HG03571 (cell line): ENCODE results near the gene KRTAP21-1.
"Not testable (repeated sequence)": the region's sequence is repeated elsewhere in the genome, so short reads cannot be mapped to it uniquely, and the experiment has no call there.

Experiments
- ATAC-seq: cut with Tn5 transposase; IDR thresholded peaks from one replicate; pipeline ENCODE4 v1.9.1; 2021; ENCODE audit not compliant: unreplicated experiment

Gene KRTAP21-1

DNA sequence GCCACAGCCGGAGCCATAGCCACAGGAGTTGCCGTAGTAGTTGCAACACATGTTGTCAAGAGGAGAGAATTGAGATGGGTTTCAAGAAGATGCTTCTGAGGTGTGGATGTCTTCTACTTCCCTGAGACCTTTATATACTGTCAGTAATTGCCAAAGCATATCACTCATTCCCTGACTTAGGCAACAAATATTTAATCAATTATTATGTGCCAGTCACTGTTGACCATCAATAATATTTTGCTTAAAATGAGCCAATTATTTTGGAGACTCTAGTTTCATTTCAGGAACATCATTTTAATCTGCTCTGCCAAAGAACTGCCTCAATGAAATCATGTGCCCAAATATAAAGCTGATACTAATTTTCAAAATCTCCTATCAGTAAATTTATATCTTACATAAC, at the start of gene KRTAP21-1:
KRTAP21-1 (minus strand) TSS at position 101 of the 400 bp plus-strand sequence; CDS start at position 51, 50 bp downstream.
- not testable (repeated sequence) for ATAC-seq

DNA sequence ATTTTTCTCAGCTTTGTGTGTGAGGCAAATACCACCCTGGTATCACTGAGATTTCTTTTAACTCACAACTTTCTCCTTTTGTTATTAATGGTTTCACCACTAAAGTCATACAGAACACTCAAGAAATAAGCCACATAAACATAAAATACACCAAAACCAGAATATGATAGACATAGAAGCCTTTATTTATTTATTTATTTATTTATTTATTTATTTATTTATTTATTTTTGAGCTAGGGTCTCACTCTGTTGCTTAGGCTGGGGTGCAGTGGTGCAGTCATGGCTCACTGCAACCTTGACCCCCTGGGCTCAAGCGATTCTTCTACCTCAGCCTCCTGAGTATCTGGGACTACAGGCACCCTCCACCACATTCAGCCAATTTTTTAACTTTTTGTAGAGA, 45.4 kb upstream of the KRTAP21-1 start:
- ATAC-seq: no peak

DNA sequence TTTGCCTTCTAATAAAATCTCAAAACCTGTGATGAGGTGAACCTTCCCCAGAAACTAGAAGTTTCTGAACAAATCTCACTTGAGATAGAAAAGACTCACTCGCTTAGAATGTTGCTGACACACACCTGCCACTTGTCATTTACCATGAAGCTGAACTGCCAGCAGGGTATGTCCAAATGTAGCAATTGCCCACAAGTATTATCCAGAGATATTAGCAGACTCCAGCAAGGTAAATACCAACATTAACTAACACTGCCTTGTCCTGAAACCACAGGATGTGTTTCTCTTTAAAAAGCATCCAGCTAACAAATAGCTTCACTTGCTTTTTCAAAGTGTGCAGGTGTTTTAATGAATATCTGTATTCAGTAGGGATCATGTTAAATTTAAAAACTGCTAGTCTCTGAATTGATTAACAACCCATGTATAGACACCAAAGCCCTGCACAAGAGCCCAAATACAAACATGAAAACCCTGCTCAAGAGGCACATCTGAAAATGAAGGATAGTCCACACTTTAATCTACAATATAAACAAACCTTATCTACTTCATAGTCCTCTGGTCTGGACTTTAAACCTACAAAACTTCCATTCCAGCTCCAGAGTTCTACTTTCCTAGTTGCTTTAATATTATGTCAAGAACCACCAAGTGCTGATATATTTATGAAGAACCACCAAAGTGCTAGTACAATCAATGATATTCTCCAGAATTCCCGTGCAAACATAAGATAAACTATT, 38.5 kb upstream of the KRTAP21-1 start:
- ATAC-seq: no peak

DNA sequence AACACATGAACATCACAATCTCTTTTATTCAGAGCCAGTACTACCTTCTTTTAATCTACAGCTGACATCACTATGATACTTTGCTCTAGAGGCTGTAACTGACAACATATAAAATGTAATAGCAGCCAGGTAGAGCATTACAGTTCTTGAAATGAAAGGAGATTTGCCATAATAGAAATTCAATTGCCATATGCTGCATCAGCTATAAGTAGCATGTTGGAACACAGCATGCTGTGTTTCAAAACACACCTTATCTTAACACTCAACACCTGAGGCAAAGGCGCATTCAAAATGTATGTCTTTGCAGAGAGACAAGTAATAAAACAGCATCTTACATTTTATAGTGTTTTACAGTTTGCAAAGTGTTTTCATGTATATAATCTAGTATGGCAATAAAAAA, 24.0 kb upstream of the KRTAP21-1 start:
- no peak for ATAC-seq

DNA sequence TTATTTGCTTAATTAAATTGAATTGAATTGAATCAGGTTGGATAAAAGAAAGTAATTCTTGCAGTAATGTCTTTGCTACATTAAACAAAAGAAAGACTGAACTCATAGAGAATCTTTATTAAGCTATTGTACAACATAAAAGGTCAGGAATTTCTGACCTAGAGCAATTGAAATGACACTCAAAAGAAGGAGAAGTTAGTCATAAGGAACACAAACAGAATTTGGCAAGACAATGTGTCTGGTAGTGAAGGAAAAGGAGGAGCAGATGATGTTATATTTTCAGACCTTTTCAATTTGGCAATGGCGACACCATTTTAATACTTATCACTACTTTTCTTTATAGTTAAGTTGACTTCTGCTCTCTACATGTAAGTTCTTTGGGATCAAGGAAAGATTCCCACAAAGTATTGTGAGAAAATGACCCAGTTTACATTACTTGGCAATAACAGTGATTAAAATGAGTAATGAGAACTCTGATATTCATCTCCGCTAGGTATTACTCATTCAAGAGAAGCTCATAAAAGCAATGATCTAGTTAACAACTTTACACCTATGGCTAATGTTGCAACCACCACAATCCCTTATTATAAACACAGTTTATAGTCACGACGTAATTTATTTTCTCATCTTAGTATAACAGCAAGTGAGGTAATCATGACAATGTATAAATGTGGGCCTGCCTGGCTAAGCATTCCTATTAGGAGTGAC, 14.7 kb upstream of the KRTAP21-1 start:
- no peak for ATAC-seq

DNA sequence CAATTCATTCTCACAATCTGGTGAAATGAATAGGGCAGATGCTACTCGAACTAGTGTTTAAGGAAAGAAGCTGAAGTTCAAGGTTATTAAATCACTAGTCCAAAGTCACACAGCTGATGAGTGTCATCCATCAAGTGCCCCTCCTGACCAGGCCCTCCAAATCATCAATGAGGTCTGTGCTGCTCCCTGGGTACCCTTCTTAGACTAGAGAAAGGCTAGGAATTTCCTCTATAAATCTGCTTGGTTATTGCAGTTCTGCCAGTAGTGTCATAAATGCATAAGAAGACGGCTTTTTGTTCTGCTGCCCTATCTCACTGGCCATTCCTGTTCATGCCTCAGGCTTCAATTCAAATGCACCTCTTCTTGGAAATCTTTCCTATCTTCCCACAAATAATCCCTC, 5.5 kb upstream of the KRTAP21-1 start:
- ATAC-seq: no peak

DNA sequence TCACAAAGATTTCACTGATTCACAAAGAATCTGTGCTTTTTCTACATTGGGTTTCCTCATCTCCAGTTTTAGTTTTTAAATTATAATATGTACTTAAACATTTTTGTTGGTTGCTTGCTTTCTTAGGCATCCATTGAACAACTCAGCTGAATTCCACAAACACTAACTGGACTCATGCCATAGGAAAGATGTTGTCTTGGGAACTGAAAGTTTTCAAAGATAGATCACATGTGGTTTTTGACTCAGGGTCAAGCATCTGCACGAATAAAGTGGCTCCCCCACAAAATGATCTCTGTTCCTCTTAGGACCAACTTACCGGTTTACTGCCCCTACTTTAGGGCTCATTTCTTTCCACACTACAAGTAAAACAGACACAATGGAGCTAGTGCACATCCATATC, 3.1 kb upstream of the KRTAP21-1 start:
- ATAC-seq: no peak

DNA sequence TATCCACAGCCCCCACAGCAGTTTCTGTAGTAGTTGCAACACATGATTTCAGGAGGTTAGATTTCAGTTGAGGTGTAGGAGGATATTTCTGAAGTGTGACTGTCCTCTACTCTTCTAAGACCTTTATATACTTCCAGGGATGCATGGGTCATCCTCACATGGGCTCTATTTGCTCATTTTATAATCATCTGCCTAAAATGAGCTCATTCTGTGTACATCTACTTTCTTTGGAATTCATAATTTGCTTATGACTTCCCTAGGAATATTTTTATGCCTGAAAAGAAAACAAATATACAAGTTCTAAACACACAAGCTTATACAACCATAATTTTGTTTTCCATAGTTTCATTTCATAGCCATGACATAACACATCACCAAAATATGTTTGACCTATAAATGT, 8.1 kb downstream of the KRTAP21-1 start, which contains the start of gene KRTAP21-2:
KRTAP21-2 (minus strand) TSS at position 101 of the 400 bp plus-strand sequence; CDS start at position 44, 57 bp downstream.
- ATAC-seq: no peak

DNA sequence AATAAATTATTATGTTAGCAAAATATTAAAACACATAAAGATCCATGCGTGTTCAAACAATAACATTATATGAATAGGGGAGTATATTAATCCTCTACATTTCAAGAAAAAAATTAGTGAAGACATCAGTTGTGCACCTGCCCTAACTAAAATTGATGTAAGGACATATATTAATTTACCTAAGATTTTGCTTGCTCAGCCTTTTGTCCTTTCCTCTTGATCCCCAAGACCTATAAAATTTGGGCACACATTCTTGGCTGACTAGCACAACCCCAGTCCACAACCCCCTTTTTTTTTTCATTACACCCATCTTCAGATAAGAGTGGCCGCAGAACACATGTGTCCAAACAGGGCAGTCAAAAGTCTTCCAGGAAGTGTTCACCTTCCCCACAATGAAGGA, 14.8 kb downstream of the KRTAP21-1 start:
- ATAC-seq: no peak

DNA sequence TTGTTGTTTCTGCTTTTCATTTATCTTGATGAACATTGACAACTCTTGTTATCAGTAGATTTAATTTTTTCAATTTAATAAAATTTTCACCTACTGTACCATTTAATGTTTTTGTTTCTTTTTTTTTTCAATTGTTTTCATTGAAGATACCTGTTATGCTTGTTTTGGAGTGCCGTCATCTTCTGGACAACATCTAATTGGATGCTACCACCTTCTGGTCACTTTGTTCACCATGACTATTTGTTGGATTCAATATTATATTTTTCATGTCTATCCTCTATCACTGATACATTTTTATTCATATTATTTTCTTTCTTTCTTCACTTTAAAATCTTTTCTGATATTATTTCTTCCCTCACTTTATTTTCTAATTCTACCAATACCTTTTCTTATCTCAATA, 22.2 kb downstream of the KRTAP21-1 start:
- no peak for ATAC-seq

DNA sequence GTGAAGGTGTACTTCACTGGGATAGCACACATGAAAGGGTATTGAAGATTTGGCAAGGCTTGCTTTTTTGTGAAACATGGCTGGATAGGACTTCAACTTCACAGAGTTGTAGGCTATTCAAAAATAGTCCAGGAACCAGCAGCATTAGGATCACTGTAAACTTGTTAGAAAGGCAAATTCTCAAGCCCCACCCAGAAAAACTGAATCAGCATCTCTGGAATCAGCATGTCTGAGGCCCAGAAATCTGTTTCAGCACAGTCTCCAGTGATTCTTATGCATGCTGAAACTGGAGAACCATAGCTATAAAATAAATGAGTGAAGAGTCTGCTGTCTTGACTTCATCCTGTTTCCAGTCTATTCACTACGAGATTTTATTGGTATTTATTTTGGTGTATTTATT, 28.5 kb downstream of the KRTAP21-1 start:
- ATAC-seq: no peak

DNA sequence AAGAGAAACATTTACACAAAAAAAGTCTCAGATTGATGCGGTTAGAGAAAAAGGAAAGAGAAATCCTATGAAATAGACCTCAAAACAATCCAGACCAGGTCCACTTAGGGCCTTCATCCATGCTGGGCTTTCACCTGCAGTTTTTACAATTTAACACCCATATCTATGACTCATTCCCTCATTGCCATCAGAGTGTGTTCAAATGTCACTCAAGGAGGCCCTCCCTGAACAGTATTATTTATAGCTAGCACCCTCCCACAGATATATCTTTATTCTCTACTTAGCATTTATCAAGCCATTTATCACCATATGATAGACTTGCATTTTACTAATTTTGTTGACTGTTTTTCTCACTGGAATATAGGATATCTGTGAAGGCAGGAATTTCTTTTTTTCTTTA, 35.8 kb downstream of the KRTAP21-1 start:
- no peak for ATAC-seq

DNA sequence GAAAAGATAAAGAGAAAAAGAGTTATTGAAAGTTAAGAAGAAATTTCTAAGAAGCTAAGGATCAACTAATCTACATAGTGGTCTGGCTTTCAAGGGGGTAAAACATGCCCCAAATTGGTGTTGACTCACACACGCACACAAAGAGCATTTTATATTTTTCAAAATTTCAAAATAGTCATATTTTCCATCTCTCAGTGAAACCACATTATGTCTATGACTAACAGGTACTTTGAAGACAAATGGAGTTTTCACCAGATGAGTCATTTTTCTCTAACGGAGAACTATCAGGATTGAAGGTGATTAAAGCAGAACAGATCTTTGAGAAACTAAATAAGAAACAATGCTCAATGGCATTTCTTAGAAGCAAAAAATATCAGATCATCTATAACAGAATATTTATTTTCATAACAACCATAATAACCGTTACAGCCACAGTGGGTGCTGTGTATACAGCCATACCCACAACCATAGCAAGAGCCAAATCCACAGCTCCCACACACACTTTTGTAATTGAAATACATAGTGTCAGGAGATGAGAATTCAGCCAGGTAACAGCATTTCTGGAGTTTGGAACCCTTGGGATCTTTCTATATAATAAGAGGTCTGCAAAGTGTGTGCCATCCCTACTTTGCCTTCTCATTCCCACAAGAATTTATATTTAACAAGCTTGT, 36.9 kb downstream of the KRTAP21-1 start, which contains the start of gene KRTAP21-3:
KRTAP21-3 (minus strand) TSS at position 539 of the 671 bp plus-strand sequence; CDS start at position 521, 18 bp downstream.
- no peak for ATAC-seq

DNA sequence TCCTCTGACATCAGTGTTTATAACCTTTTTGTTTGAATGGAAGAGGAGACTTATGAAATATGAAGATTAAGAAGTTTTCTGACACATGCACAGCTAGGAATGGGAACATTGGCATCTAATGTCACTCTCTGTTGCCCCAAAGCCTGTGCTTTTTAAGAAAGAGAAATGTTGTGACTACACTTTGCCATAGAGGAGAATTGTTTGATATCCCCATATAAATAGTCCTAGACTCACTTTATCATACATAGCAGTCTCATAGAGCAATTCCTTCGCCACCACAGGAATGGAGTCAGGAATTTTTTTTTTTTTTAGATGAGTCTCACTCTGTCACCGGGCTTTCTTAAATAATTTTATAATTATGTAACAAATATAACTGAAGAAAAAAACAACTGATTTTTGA, 38.1 kb downstream of the KRTAP21-1 start:
- ATAC-seq: no peak

DNA sequence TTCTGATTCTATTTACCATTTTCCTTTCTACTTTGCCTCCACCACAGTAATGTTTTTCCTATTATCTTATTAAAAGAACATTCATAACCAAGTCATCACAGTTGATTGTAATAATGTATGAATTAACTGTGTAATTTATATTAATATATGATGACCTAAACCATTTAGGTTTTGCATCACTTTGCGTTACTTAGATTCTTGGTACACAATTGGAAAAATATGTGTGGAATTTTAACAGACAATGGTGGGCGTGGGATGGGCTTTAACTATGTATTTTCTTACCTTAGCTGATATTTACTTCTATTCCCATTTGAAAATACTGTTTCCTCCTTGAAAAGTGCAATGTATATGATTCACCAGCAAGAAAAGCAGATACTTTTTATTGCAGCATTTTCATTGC, 40.3 kb downstream of the KRTAP21-1 start:
- ATAC-seq: no peak

DNA sequence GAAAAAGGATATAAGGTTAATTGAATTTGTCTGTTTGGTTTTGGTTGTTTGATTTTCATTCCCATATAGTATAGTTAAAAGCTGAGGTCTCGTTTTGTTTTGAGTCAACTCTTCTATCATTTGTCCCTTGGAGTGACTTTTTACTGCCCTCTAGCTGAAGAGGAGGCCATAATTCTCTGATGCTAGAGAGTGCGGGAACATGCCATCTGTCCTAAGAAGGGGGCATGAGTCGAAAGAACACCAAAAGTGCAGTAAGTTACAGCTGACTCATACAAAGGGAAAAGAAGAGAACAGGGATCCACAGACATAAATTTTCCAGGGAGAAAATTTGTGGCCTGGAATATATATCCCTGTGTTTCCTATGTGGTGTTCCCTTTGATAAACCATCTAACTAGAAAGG, 40.8 kb downstream of the KRTAP21-1 start:
- no peak for ATAC-seq

DNA sequence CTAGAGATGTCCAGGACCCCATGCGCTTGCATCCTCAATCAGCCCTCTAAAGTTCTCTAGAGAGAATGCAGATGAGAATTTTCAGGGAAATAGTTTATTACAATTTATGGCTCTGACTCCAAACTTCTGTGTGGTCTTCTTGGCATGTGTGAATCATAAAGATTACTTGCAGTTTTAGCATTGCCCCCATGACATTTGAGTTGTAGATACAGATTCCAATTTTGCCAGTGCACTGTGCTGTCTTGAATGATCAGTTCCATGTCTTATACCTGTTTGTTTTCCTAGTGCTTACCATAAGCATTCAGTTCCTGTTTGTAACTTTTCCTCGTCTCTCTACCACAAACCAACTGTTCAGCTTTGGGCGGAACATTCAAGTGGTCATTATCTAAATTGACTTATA, 41.5 kb downstream of the KRTAP21-1 start:
- no peak for ATAC-seq

DNA sequence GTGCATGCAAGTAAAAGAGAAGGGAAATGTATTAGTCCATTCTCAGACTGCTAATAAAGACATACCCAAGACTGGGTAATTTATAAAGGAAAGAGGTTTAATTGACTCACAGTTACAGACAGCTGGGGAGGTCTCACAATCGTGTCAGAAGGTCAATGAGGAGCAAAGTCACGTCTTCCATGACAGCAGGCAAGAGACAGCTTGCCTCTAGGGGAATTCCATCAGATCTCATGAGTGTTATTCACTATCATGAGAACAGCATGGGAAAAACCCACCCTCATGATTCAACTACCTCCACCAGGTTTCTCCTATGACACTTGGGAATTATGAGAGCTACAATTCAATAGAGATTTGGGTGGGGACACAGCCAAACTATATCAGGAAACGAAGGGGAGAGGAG, 44.7 kb downstream of the KRTAP21-1 start:
- ATAC-seq: no peak

DNA sequence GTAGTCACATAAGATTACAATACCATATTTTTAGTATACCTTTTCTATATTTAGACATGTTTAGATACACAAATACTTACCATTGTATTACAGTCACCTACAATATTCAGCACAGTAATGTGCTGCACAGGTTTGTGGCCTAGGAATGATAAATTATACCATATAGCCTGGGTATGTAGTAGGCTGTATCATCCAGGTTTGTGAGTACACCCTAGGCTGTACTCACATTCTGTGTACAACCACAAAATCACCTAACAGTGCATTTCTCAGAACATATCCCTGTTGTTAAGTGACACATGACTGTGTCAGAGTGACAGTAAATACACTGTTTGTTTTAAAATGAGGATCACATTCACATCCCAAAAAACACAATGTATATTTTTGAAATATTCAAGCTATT, 47.8 kb downstream of the KRTAP21-1 start:
- no peak for ATAC-seq
